Activated T-helper 2 cell treated with anti-CD3 and anti-CD28 coated beads, Interferon-gamma antibody, Interleukin-2, Interleukin-4, amounts not matched to agents 10 μg/mL and 5 μg/mL and 100 μg/mL, durations not matched to agents 14 hours and 24 hours and 36 hours (primary cell): ENCODE results near the gene ABCA4. TPM values are rescaled to one million over a fixed set of nuclear protein-coding genes. Genes with fewer than 3 reads are reported as not detected.

Experiments
- DNase-seq: peaks from one replicate; pipeline ENCODE4 v3.0.0; 2021; ENCODE audit warnings: low spot score
- H3K27ac Mint-ChIP-seq: one replicate; pipeline ENCODE4 v1.8.0; 2021; ENCODE audit warnings: mixed read lengths
- H3K27me3 Mint-ChIP-seq: one replicate; pipeline ENCODE4 v1.8.0; 2021; ENCODE audit warnings: low read depth, mixed read lengths
- H3K36me3 Mint-ChIP-seq: one replicate; pipeline ENCODE4 v1.8.0; 2021; ENCODE audit warnings: low read depth, mixed read lengths
- H3K4me1 Mint-ChIP-seq: one replicate; pipeline ENCODE4 v1.8.0; 2021; ENCODE audit warnings: low read depth, mixed read lengths
- H3K4me3 Mint-ChIP-seq: one replicate; pipeline ENCODE4 v1.8.0; 2021; ENCODE audit warnings: low read depth, mild to moderate bottlenecking, moderate library complexity, mixed read lengths
- H3K9me3 Mint-ChIP-seq: one replicate; pipeline ENCODE4 v1.8.0; 2021; ENCODE audit warnings: mixed read lengths
- intact Hi-C: fragments of 100-400 bp; cut with micrococcal nuclease; formaldehyde crosslinking; loops from one replicate; pipeline ENCODE4 v1.15.1; 2023
- total RNA-seq: library from RNA; stranded (reverse); gene quantifications from 2 replicates; pipeline ENCODE4 v1.2.3, GENCODE V29; 2022

ABCA4 gene
- total RNA-seq, 1 donor from 2014 or later, result not detected

DNA sequence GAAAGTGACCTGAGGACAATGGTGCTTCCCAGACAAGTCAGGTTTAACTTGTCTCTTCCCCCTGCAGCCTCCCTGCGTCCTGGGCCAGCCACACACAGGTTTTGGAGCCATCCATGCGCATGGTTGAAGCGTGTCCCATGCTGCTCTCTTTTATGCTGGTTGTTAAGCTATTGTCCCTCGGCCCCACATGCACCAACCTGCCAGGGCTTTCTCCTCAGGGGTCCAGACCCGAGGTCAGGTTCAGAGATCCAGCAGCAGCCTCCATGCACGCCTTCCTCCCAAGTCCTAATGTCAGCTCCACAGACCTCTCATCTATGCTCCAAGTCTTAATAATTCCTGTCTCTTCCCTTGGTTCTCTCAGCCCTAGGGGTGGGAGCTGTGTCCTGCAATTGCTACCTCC, 1.6 kb downstream of the ABCA4 start:
- Mint-ChIP-seq H3K36me3 (no peaks in the 10 kb centered on the region), H3K4me3 (no peak overlapping the region), H3K4me1 (no peaks in the 10 kb centered on the region), H3K27me3 (no peaks in the 10 kb centered on the region), H3K9me3 (no peaks in the 10 kb centered on the region), H3K27ac (no peak overlapping the region)
- intact Hi-C loops, result no loop called here
- no peak for DNase-seq

DNA sequence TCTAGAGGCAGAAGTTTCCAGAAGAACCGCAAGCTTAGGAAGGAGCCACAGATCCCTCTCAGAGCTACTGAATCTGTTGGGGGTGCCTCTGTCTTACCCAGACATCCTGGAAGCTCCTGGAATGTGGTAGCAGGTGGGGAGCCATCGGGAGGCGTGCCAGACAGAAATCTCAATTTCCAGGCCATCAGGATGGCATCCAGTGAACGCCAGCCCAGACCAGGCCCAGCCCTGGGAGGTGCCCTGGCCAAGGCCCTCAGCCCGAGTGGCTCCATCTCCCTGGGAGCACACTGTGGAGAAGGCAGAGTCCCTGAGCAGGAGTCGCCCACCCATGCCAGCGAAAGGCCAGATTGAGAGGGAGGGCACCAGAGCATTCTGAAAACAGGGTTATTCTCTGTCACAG, 2.5 kb downstream of the ABCA4 start:
- Mint-ChIP-seq H3K27ac (no peak overlapping the region), H3K27me3 (peaks cover 2% of the 10 kb centered on the region), H3K4me1 (no peaks in the 10 kb centered on the region), H3K4me3 (no peak overlapping the region), H3K9me3 (no peaks in the 10 kb centered on the region), H3K36me3 (no peaks in the 10 kb centered on the region)
- no peak for DNase-seq
- intact Hi-C loops, result no loop called here

DNA sequence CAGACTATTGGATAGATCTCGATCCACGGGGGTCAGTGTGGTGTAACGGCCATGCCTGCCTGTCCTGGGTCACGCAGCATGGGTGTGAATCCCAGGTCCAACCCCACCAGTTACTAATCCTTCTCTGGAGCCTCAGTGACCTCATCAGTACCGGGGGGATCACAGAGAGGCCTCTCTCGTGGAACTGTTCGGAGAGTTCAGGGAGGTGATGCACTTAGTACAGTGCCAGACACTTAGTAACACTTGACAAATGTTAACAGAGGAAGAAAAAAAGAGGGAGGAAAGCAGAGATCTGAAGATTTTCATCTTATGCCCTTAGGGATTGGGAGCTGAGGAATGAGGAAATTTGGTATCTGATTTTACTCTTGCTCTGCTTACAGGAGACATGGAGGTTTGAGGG, 2.9 kb downstream of the ABCA4 start:
- H3K4me3 Mint-ChIP-seq, result no peak overlapping the region

GRCh38 chr1:94117259-94117851, 3.6 kb downstream of the ABCA4 start:
- Mint-ChIP-seq H3K4me1 (no peaks in the 10 kb centered on the region), H3K27ac (no peak overlapping the region)
- intact Hi-C loops, result no loop called here

More for the DNA sequence above, 2.9 kb downstream of the ABCA4 start:
- Mint-ChIP-seq H3K27me3 (peaks cover 2% of the 10 kb centered on the region), H3K27ac (no peak overlapping the region), H3K4me1 (no peaks in the 10 kb centered on the region), H3K9me3 (no peaks in the 10 kb centered on the region), H3K36me3 (no peaks in the 10 kb centered on the region)
- intact Hi-C loops, result no loop called here
- DNase-seq, result no peak

GRCh38 chr1:94115900-94116436, 5.0 kb downstream of the ABCA4 start:
- no peaks in the 10 kb centered on the region for H3K4me1 Mint-ChIP-seq
- no peaks in the 10 kb centered on the region for H3K9me3 Mint-ChIP-seq
- H3K4me3 Mint-ChIP-seq, result no peak overlapping the region
- DNase-seq, result no peak
- intact Hi-C loops, result no loop called here
- no peaks in the 10 kb centered on the region for H3K36me3 Mint-ChIP-seq
- H3K27me3 Mint-ChIP-seq, result peaks cover 4% of the 10 kb centered on the region
- no peak overlapping the region for H3K27ac Mint-ChIP-seq

More at GRCh38 chr1:94117259-94117851, 3.6 kb downstream of the ABCA4 start:
- no peak for DNase-seq
- Mint-ChIP-seq H3K27me3 (peaks cover 2% of the 10 kb centered on the region), H3K4me3 (no peak overlapping the region), H3K9me3 (no peaks in the 10 kb centered on the region), H3K36me3 (no peaks in the 10 kb centered on the region)

DNA sequence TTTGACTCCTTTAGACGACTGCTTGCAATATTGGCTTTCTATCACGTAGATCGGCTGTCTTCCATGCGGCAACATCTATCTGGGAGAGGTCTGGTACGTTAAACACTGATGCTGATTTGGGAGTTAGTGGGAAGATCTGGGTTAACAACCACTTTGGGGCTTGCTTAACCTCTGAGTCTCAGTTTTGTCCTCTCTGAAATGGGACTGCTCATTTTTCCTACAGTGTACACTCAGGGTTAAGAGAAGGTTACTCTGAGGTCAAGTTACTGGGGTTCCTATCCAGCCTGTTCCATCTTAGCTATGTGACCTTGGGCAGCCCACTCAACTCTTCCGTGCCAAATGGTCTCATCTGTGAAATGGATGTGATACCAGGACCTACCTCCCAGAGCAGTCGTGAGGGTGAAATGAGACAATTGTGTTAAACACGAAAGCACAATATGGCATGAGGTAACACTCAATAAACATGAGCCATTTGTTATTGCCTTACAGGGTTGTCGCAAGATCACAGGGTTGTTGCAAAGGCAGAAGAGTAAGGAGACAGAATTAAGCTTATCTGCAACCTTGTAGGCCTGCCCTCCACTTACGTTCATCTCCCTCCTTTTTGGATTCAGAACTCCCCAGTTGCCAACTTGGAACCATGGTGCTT, 5.6 kb downstream of the ABCA4 start:
- intact Hi-C loops, result no loop called here
- H3K27me3 Mint-ChIP-seq, result peaks cover 4% of the 10 kb centered on the region
- H3K4me1 Mint-ChIP-seq, result no peaks in the 10 kb centered on the region
- DNase-seq, result no peak
- H3K9me3 Mint-ChIP-seq, result no peaks in the 10 kb centered on the region
- no peaks in the 10 kb centered on the region for H3K36me3 Mint-ChIP-seq
- H3K4me3 Mint-ChIP-seq, result no peak overlapping the region
- H3K27ac Mint-ChIP-seq, result no peak overlapping the region

DNA sequence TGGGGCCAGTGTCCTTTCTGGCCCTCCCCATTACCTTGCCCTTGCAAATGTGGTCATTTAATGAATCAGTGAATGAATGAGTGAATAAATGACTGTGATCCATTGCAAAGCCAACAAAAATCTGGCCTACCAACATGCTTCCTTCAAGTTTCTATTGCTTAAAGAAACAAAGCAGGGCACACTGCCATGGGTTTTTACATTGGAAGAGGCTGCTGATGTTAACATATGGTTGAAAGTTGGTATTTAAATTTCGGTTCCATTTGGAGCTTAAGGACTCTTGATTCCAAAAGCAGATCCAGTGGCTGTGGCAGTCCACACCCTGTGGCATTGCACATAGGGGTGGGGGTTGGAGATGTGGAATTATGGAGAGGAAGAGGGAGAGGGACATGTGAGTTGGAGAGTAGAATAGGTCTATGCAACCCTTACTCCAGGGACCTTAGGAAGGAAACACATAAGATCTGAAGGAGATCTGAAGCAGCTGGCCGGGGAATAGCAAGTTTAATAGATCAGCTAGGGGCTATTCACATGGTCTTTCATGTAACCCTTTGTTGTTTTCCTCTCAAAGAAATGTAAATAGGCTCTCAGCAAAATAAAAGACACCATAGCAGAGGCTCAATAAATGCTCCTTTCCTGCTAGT, 7.2 kb downstream of the ABCA4 start:
- Mint-ChIP-seq H3K27me3 (peaks cover 4% of the 10 kb centered on the region), H3K36me3 (no peaks in the 10 kb centered on the region), H3K4me1 (no peaks in the 10 kb centered on the region), H3K27ac (no peak overlapping the region), H3K4me3 (no peak overlapping the region), H3K9me3 (no peaks in the 10 kb centered on the region)
- intact Hi-C loops, result no loop called here
- no peak for DNase-seq

DNA sequence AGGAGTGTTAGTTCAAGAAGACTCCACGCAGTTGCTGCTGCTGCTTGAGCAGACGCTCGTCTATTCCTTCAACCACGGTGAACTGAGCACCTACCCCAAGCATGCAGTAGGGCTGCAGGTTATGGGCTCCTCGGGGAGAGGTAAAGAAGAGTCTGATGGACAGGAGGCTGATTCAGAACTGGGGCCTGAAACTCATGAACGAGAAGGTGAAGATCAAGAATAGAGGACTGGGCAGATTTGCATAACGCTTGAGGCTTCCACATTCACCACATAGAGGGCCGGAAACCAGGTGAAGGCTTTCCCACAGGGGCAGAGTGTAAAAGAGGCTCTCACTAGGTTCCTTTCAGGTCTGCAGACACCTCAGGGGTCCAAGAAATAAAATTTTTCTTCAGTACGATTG, 9.1 kb downstream of the ABCA4 start:
- Mint-ChIP-seq H3K27me3 (peaks cover 21% of the 10 kb centered on the region), H3K9me3 (no peaks in the 10 kb centered on the region), H3K4me3 (no peak overlapping the region), H3K4me1 (no peaks in the 10 kb centered on the region), H3K36me3 (no peaks in the 10 kb centered on the region), H3K27ac (no peak overlapping the region)
- intact Hi-C loops, result no loop called here
- no peak for DNase-seq

GRCh38 chr1:94110946-94111740, 9.8 kb downstream of the ABCA4 start:
- Mint-ChIP-seq H3K36me3 (no peaks in the 10 kb centered on the region), H3K27ac (no peak overlapping the region), H3K27me3 (peaks cover 28% of the 10 kb centered on the region), H3K4me1 (peaks cover 3% of the 10 kb centered on the region), H3K4me3 (no peak overlapping the region), H3K9me3 (no peaks in the 10 kb centered on the region)
- intact Hi-C loops, result no loop called here
- no peak for DNase-seq

GRCh38 chr1:94110021-94110761, 10.8 kb downstream of the ABCA4 start:
- Mint-ChIP-seq H3K36me3 (no peaks in the 10 kb centered on the region), H3K27me3 (peaks cover 31% of the 10 kb centered on the region), H3K4me3 (no peak overlapping the region)

DNA sequence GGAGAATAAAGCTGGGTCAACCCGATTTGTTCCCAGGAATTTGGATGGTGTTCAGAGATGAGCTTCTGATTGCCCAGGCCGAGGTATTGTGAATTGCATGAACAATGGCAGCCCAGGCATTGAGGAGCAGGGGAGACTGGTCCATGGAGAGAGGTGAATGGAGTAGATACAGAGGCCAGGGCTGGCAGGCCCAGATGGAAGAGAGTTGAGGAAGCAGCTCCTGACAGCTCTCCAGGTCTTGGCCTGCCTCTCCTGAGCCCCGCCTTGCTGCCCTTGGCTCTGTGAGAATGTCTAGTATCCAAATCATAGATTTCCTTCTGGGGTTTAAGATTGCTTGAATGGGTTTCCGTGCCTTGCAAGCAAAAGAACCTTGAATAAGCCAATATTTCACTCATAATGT, 11.5 kb downstream of the ABCA4 start:
- DNase-seq, result no peak
- H3K27me3 Mint-ChIP-seq, result peaks cover 38% of the 10 kb centered on the region
- H3K27ac Mint-ChIP-seq, result no peak overlapping the region
- H3K9me3 Mint-ChIP-seq, result no peaks in the 10 kb centered on the region
- H3K4me1 Mint-ChIP-seq, result peaks cover 6% of the 10 kb centered on the region
- H3K4me3 Mint-ChIP-seq, result no peak overlapping the region
- no peaks in the 10 kb centered on the region for H3K36me3 Mint-ChIP-seq
- intact Hi-C loops, result no loop called here

More at GRCh38 chr1:94110021-94110761, 10.8 kb downstream of the ABCA4 start:
- no peaks in the 10 kb centered on the region for H3K9me3 Mint-ChIP-seq
- intact Hi-C loops, result no loop called here
- H3K4me1 Mint-ChIP-seq, result peaks cover 6% of the 10 kb centered on the region
- no peak overlapping the region for H3K27ac Mint-ChIP-seq
- DNase-seq, result no peak

DNA sequence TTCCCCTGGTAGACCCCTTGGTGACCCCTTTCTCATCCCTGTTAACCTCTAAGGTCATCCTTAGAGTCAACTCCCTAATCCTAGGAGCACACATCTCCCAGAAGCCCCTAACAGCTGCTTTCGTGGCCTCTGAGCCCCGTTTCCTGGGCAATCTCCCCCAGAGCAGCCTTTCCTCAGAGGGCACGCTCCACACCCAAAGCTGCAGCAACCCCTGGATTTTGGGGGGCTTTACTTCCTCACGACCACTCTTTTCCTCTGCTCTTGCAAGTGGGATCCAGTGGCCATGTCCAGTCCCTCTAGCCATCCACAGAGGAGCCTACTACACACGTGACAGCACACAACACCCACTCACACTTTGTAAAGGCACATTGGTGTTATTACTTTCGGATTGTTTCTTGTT, 13.8 kb downstream of the ABCA4 start:
- no peak for DNase-seq
- intact Hi-C loops, result no loop called here

More for the DNA sequence above, 13.8 kb downstream of the ABCA4 start:
- peaks cover 6% of the 10 kb centered on the region for H3K4me1 Mint-ChIP-seq
- H3K36me3 Mint-ChIP-seq, result no peaks in the 10 kb centered on the region
- H3K27ac Mint-ChIP-seq, result no peak overlapping the region
- no peak overlapping the region for H3K4me3 Mint-ChIP-seq
- peaks cover 49% of the 10 kb centered on the region for H3K27me3 Mint-ChIP-seq
- H3K9me3 Mint-ChIP-seq, result no peaks in the 10 kb centered on the region
